Upper lobe of left lung (tissue), 6 donors: ENCODE measurements around the gene GLYR1. TPM values are rescaled to one million over a fixed set of nuclear protein-coding genes. Genes with fewer than 3 reads are reported as not detected.

Source experiments
- ATAC-seq, 2 donors: fragments of 200-7000 bp; cut with Tn5 transposase; one replicate each; pipeline ENCODE4 v1.9.1; 2022; ENCODE audit warnings: mild to moderate bottlenecking in 2 of 2, moderate library complexity in 2 of 2; ENCODE audit not compliant: low FRiP score in 2 of 2
- DNase-seq, 2 donors: peaks; one replicate each; pipeline ENCODE4 v3.0.0-alpha.2; 2019 to 2020
- H3K27ac ChIP-seq, 4 donors: fragments of 200-600 bp; sonication (generic); one replicate each; pipeline ENCODE4 v1.5.1; 2016 to 2019
- H3K27me3 ChIP-seq, 4 donors: fragments of 200-600 bp; sonication (generic); one replicate each; pipeline ENCODE4 v1.5.1; 2017 to 2019
- H3K36me3 ChIP-seq, 4 donors: fragments of 200-600 bp; sonication (generic); one replicate each; pipeline ENCODE4 v1.5.1; 2016 to 2019
- H3K4me1 ChIP-seq, 4 donors: fragments of 200-600 bp; sonication (generic); one replicate each; pipeline ENCODE4 v1.5.1; 2018 to 2019
- H3K4me3 ChIP-seq, 4 donors: fragments of 200-600 bp; sonication (generic); one replicate each; pipeline ENCODE4 v1.5.1; 2017 to 2019; ENCODE audit warnings: mild to moderate bottlenecking in 2 of 4, moderate library complexity in 1 of 4
- H3K9me3 ChIP-seq, 4 donors: fragments of 200-600 bp; sonication (generic); one replicate each; pipeline ENCODE4 v1.5.1; 2018 to 2019
- CTCF ChIP-seq, 6 experiments: fragments of 450-650 bp in 4 of 6; fragments of 200-600 bp in 2 of 6; sonication (generic) in 2 of 6; IDR thresholded peaks; one replicate each; pipeline ENCODE4 v1.5.1; 2016 to 2019; ENCODE audit warnings: antibody characterized with exemption in 6 of 6
- EP300 ChIP-seq, 4 donors: sonication (generic); formaldehyde crosslinking; IDR thresholded peaks; one replicate each; pipeline ENCODE4 v1.5.1; 2017; ENCODE audit warnings: antibody characterized with exemption in 4 of 4, control low read depth in 2 of 4
- POLR2A ChIP-seq, 4 donors: fragments of 450-650 bp; IDR thresholded peaks; one replicate each; pipeline ENCODE4 v1.5.1; 2016 to 2017; ENCODE audit warnings: antibody characterized with exemption in 4 of 4, mild to moderate bottlenecking in 2 of 4
- POLR2AphosphoS5 ChIP-seq, 2 donors: sonication (generic); formaldehyde crosslinking; IDR thresholded peaks; one replicate each; pipeline ENCODE4 v1.5.1; 2017; ENCODE audit warnings: antibody characterized with exemption in 2 of 2
- WGBS, 2 donors: methylation state at CpG; one replicate each; pipeline ENCODE4 v1.1.5; 2017 to 2018; 5-methylcytosine and 5-hydroxymethylcytosine counted together
- total RNA-seq, 6 donors: library from RNA; depleted of rRNA in 4 of 6; stranded (reverse); fragments of >200 nt in 4 of 6; gene quantifications; one replicate each; pipeline versions ENCODE4 v1.1.0 to v1.2.1, GENCODE V29; 2016 to 2021
- donor health status: DM: no; HTN: no; CAD: no; lungs with moderate emphysema.
- donor health status: DM: no; HTN: yes; CAD: no; lungs with severe emphysema.

GLYR1 gene
- total RNA-seq, 6 donors from 2014 or later = 67.8 to 110 (median 90.6) TPM

GRCh38 chr16:4797805-4798252 is 49.3 kb downstream of the GLYR1 start:
- H3K27me3 ChIP-seq = no peaks in the 10 kb centered on the region
- H3K4me1 ChIP-seq = peaks cover 9 to 22% (median 18%) of the 10 kb centered on the region in 4 donors
- DNase-seq (no peak), ATAC-seq (no peak)
- no peak overlapping the region for H3K4me3 ChIP-seq
- H3K9me3 ChIP-seq = no peaks in the 10 kb centered on the region
- peaks cover 0 to 21% (median 9%) of the 10 kb centered on the region in 4 donors for H3K36me3 ChIP-seq
- 94 to 98% methylated on average over 9 to 14 of the region's 22 CpGs for WGBS, 2 donors
- TF ChIP-seq CTCF (IDR thresholded peaks at IDR 0.05) (no peak), POLR2A (IDR thresholded peaks at IDR 0.05) (no peak), EP300 (IDR thresholded peaks at IDR 0.05) (no peak), POLR2AphosphoS5 (IDR thresholded peaks at IDR 0.05) (no peak)
- no peak overlapping the region for H3K27ac ChIP-seq

DNA sequence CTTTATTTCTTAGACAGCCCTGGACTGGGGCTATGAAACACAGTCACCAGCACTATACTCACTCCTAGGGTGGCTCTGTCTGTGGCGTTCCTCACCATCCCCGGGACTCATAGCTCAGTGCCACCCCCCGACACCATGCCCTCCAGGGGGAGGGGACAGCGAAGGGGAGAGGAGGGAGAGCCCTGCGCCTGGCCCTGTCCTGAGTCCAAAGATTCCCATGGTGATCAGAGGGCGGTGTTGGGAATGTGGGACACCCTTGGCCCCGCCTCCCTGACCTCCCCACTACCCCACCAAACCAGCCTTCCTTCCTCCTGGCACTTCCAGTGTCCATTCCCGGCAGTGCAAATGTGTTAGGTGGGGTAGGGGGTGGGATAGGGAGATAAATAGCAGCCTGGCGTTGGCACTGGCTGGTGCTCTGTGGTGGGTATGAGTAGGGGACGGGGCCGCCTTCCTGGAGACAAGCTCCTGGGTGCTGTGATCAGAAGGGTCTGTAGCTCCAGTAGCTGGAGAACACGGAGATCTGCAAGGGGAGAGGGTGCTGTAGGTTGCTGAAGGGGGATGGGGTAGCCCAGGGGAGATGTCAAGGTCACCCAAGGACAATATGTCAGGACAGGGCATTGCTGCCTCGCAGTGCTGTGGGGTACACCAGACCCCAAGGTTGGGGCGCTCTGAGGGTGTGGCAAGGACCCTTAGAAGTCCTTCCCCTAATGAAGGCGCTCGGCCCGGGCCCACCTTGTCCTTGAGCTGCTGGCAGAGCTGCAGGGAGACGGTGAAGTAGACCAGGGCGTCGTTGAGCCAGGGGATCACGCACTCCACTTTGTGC is 49.9 kb downstream of the GLYR1 start:
- 83 to 91% methylated on average over 15 to 21 of the region's 21 CpGs for WGBS, 2 donors
- no peaks in the 10 kb centered on the region for H3K27me3 ChIP-seq
- no peak overlapping the region for H3K27ac ChIP-seq
- no peaks in the 10 kb centered on the region for H3K9me3 ChIP-seq
- TF ChIP-seq POLR2A (IDR thresholded peaks at IDR 0.05) (no peak), CTCF (IDR thresholded peaks at IDR 0.05) (no peak), EP300 (IDR thresholded peaks at IDR 0.05) (no peak), POLR2AphosphoS5 (IDR thresholded peaks at IDR 0.05) (no peak)
- DNase-seq = no peak
- H3K4me1 ChIP-seq = peaks cover 9 to 22% (median 18%) of the 10 kb centered on the region in 4 donors
- ATAC-seq = no peak
- H3K4me3 ChIP-seq = no peak overlapping the region
- H3K36me3 ChIP-seq = peaks cover 0 to 21% (median 9%) of the 10 kb centered on the region in 4 donors

- ATAC-seq (no peak), DNase-seq (no peak)
- 85 to 92% methylated on average over 12 to 30 of the region's 30 CpGs for WGBS, 2 donors
- TF ChIP-seq CTCF (IDR thresholded peaks at IDR 0.05) (no peak), EP300 (IDR thresholded peaks at IDR 0.05) (no peak)
- H3K27me3 ChIP-seq = no peaks in the 10 kb centered on the region
- no peaks in the 10 kb centered on the region for H3K9me3 ChIP-seq
- peaks cover 0 to 21% (median 9%) of the 10 kb centered on the region in 4 donors for H3K36me3 ChIP-seq
- peaks cover 2 to 12% (median 9%) of the 10 kb centered on the region in 4 donors for H3K4me1 ChIP-seq
- H3K4me3 ChIP-seq = peak overlapping the region in 3 of 4 donors; percentile 25 to 43 (median 40)
- H3K27ac ChIP-seq = peak overlapping the region in 1 of 4 donors; percentile 68
Observed at GRCh38 chr16:4795828-4796572, 51.1 kb downstream of the GLYR1 start.

GRCh38 chr16:4795181-4795827 is 51.8 kb downstream of the GLYR1 start, which contains the start of gene SMIM22:
Gene SMIM22, plus strand, starts transcription at chr16:4795369. Its CDS starts 366 bp downstream, at chr16:4795735.
- no peaks in the 10 kb centered on the region for H3K9me3 ChIP-seq
- peak; percentile 81 to 84 for DNase-seq
- H3K4me1 ChIP-seq = peaks cover 0 to 5% (median 4%) of the 10 kb centered on the region in 4 donors
- TF ChIP-seq EP300 (IDR thresholded peaks at IDR 0.05) (no peak), POLR2A (IDR thresholded peaks at IDR 0.05) (no peak), POLR2AphosphoS5 (IDR thresholded peaks at IDR 0.05) (no peak)
- peak within 1 kb of the TSS in 3 of 4 donors; percentile 25 to 43 (median 40) for H3K4me3 ChIP-seq
- peak; percentile 42 to 64 for ATAC-seq
- peak within 1 kb of the TSS in 2 of 4 donors; percentile 27 to 68 for H3K27ac ChIP-seq
- H3K27me3 ChIP-seq = no peaks in the 10 kb centered on the region
- H3K36me3 ChIP-seq = peaks cover 0 to 21% (median 9%) of the 10 kb centered on the region in 4 donors
- WGBS, 2 donors = 70 to 73% methylated on average over 10 of the region's 14 CpGs
